ENCODE results near the gene ACTRT2. TPM values are rescaled to one million over a fixed set of nuclear protein-coding genes. Genes with fewer than 3 reads are reported as not detected.

ACTRT2 gene
- total RNA-seq, 4 donors from 2014 or later, result not detected

DNA sequence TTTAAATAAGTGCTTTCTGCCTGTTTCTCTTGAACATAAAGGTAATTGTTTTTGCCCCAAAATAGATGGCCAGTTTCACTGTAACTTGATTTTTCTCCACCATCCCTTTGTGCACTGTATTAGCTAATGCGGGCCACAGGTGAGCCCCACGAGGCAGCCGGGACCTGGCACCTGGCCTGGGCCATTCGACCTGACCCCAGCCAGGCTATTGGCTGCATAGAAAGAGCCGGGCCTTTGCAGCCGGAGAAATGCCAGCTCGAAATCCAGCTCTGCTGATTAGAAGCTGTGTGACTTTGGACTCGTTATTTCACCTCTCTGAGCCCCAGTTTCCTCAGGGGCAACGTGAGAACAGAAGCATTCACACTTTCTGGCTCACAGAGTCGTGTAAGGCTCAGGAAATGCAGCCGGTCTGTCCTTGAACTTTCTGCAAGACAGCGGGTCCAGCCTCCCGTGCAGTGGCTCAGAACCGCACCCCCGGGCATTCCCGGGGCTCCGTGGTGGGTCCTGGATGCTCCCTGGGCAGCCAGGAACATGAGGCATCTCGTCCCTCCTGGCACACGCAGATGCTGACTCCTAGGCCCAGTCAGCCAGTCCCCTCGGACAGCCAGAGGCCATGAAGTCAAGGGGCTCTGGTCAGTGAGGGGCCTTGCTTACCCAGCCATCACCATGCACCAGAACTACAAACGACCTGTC is 37.4 kb upstream of the ACTRT2 start:
- WGBS, 2 donors (ENCODE audit: low coverage in 1 of 2), result no CpG with 5 or more reads among the region's 21 CpGs
- no peaks in the 10 kb centered on the region for H3K36me3 ChIP-seq
- H3K4me1 ChIP-seq, result peaks cover 0 to 20% (median 0%) of the 10 kb centered on the region in 3 donors
- H3K27me3 ChIP-seq, result peaks cover 52% of the 10 kb centered on the region
- H3K4me3 ChIP-seq, result no peak overlapping the region
- TF ChIP-seq EP300 (IDR thresholded peaks at IDR 0.05), result no peak
- no peak for TF ChIP-seq POLR2AphosphoS5 (IDR thresholded peaks at IDR 0.05)
- TF ChIP-seq POLR2A (IDR thresholded peaks at IDR 0.05), result no peak
- TF ChIP-seq, protein P1, sequence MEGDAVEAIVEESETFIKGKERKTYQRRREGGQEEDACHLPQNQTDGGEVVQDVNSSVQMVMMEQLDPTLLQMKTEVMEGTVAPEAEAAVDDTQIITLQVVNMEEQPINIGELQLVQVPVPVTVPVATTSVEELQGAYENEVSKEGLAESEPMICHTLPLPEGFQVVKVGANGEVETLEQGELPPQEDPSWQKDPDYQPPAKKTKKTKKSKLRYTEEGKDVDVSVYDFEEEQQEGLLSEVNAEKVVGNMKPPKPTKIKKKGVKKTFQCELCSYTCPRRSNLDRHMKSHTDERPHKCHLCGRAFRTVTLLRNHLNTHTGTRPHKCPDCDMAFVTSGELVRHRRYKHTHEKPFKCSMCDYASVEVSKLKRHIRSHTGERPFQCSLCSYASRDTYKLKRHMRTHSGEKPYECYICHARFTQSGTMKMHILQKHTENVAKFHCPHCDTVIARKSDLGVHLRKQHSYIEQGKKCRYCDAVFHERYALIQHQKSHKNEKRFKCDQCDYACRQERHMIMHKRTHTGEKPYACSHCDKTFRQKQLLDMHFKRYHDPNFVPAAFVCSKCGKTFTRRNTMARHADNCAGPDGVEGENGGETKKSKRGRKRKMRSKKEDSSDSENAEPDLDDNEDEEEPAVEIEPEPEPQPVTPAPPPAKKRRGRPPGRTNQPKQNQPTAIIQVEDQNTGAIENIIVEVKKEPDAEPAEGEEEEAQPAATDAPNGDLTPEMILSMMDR (IDR thresholded peaks at IDR 0.05), result no peak
- H3K9me3 ChIP-seq, result no peaks in the 10 kb centered on the region
- no peak for ATAC-seq
- no peak overlapping the region for H3K27ac ChIP-seq

DNA sequence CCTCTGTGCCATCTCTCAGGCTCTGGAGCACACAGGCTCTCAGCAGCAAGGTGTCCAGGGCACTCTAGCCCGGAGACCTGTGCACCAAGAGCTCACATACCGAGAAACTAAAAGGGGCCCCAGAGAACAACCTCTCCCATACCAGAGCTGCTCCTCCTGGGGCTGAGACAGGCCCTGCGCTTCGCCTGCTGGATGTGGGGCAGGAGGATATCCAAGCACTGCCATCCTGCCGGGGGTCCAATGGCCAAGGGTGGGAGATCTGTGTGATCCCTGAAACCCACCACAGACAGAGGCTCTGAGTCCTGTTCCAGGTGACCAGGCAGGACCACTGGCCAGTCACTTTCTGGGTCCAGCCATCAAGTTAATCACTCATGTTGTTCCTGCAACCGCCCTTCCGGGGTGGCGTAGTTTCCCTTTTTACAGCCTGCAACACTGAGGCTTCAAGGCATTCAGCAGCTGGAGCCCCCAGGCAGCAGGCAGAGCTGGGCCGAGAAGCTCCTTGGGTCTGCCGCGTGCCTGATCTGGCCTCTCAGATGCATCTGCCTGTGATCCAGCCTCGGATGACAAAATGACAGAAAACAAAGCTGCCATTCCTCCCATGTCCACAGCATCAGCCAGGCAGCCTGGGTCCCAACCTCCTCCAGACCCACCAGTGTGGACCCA is 36.7 kb upstream of the ACTRT2 start:
- TF ChIP-seq EP300 (IDR thresholded peaks at IDR 0.05), result no peak
- TF ChIP-seq, protein P1 (IDR thresholded peaks at IDR 0.05), result no peak
- no peak for TF ChIP-seq POLR2A (IDR thresholded peaks at IDR 0.05)
- no peak for TF ChIP-seq POLR2AphosphoS5 (IDR thresholded peaks at IDR 0.05)
- no CpG with 5 or more reads among the region's 12 CpGs for WGBS, 2 donors (ENCODE audit: low coverage in 1 of 2)

DNA sequence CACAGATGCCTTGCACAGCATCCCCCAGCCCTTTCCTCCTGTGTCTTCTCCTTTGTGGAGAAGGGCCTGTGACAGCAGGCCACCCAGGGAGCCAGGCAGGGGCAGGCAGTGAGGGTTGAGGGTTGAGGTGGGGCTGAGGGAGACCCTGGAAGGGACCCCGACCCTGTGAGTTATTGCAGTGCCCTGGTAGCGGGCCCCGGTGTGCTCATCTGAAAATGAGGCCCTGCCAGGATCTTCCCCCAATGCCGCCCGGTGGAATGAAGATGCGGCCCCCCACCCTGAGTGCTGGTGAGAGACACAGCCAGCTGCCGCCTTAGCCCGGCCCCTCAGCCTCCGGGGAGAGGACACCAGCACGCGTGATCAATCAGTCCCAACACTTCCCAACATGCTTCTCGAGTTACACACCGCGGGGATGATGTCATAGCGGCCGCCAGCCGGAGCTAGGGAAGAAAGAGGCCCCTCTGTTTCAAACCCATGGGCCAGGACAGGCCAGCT is 36.2 kb upstream of the ACTRT2 start:
- Histone ChIP-seq H3K4me3 (no peak overlapping the region), H3K27me3 (peaks cover 47% of the 10 kb centered on the region), H3K4me1 (peaks cover 0 to 20% (median 0%) of the 10 kb centered on the region in 3 donors), H3K27ac (no peak overlapping the region), H3K36me3 (no peaks in the 10 kb centered on the region), H3K9me3 (no peaks in the 10 kb centered on the region)
- ATAC-seq, result no peak
- TF ChIP-seq POLR2AphosphoS5 (IDR thresholded peaks at IDR 0.05), result no peak
- TF ChIP-seq, protein P1 (IDR thresholded peaks at IDR 0.05), result no peak
- TF ChIP-seq POLR2A (IDR thresholded peaks at IDR 0.05), result no peak
- TF ChIP-seq EP300 (IDR thresholded peaks at IDR 0.05), result no peak
- WGBS, 2 donors (ENCODE audit: low coverage in 1 of 2), result 0 to 16% methylated on average over 1 to 6 of the region's 17 CpGs

More for the DNA sequence above, 36.7 kb upstream of the ACTRT2 start:
- Histone ChIP-seq H3K27ac (no peak overlapping the region), H3K4me3 (no peak overlapping the region), H3K36me3 (no peaks in the 10 kb centered on the region), H3K4me1 (peaks cover 0 to 20% (median 0%) of the 10 kb centered on the region in 3 donors), H3K27me3 (peaks cover 47% of the 10 kb centered on the region), H3K9me3 (no peaks in the 10 kb centered on the region)
- ATAC-seq, result no peak

DNA sequence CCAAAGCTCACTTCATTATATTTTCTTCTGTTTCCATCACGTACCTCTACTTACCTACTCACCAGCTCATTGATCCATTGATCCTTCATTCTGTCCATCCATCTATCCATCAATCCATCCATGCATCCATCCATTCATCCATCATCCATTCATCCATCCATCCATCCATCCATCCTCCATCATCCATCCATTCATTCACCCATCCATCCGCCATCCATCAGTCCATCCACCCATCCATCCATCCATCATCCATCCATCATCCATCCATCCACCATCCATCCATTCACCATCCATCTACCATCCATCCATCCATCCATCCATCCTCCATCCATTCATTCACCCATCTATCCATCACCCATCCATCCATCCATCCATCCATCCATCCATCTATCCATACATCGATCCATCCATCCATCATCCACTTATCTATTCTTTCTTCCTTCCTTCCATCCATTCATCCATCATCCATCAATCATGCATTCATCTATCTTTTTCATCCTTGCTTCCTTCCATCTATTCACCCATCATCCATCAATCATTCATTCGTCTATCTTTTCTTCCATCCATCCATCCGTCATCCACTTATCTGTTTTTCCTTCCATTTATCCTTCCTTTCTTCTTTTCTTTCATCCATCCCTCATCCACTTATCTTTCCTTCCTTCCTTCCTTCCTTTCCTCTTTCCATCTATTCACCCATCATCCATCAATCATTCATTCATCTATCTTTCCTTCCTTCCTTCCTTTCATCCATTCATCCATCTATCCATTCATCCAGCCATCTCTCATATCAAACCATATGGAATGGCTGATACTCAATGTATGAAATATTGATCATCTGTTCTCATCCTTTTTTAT is 35.3 kb upstream of the ACTRT2 start:
- Histone ChIP-seq H3K36me3 (no peaks in the 10 kb centered on the region), H3K27me3 (peaks cover 50% of the 10 kb centered on the region), H3K4me1 (peaks cover 0 to 20% (median 0%) of the 10 kb centered on the region in 3 donors), H3K27ac (no peak overlapping the region), H3K4me3 (no peak overlapping the region), H3K9me3 (no peaks in the 10 kb centered on the region)
- ATAC-seq, result no peak
- TF ChIP-seq POLR2AphosphoS5 (IDR thresholded peaks at IDR 0.05) (no peak), POLR2A (IDR thresholded peaks at IDR 0.05) (no peak), EP300 (IDR thresholded peaks at IDR 0.05) (no peak)
- TF ChIP-seq, protein P1 (IDR thresholded peaks at IDR 0.05), result no peak
- WGBS, 2 donors (ENCODE audit: low coverage in 1 of 2), result 86 to 87% methylated on average over 5 of the region's 5 CpGs

Measured in gastroesophageal sphincter (tissue), 4 donors.